GM11168 (cell line): ENCODE data around the gene TMEM240.

Experiments
- in situ Hi-C: fragments of 300-500 bp; cut with MboI; formaldehyde crosslinking; loops from one replicate; pipeline ENCODE4 v1.12.0; 2022; ENCODE audit warnings: low sequenced_read_pairs; ENCODE audit not compliant: unreplicated experiment

TMEM240 gene

DNA sequence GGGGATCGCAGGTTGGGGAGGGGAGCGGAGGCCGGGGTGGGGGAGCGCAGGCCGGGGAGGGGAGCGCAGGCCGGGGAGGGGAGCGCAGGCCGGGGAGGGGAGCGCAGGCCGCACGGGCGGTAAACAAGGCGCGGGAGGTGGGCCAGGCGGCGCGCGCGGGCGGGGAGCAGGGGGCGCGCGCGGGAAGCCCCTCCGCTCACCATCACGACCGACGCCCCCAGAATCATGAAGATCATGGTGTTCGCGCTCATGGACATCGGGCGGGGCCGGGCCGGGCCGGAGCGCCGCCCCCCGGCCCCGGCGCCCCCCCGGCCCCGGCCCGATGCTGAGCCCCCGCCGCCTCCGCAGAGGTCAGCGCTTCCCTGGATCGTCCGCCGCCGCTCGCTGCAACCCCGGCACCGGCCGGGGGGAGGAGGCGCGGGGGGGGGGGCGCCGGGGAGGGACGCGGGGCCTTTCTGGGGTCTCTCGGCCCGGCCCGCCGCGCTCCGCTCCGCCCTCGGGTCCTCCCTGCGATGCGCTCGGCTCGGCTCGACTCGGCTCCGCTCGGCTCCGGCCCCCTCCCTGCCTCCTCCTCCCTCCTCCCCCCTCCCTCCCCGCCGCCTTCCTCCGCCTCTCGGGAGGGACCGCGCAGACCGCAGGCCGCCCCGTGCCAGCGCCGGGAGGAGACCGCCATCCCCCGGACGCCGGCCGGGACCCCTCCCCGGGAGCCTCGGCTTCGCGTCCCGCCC lies at the start of gene TMEM240:
Gene TMEM240, minus strand, starts transcription at position 535 of the 728 bp plus-strand sequence. Its CDS starts 278 bp downstream, at position 257.
- in situ Hi-C loops: no loop called here

DNA sequence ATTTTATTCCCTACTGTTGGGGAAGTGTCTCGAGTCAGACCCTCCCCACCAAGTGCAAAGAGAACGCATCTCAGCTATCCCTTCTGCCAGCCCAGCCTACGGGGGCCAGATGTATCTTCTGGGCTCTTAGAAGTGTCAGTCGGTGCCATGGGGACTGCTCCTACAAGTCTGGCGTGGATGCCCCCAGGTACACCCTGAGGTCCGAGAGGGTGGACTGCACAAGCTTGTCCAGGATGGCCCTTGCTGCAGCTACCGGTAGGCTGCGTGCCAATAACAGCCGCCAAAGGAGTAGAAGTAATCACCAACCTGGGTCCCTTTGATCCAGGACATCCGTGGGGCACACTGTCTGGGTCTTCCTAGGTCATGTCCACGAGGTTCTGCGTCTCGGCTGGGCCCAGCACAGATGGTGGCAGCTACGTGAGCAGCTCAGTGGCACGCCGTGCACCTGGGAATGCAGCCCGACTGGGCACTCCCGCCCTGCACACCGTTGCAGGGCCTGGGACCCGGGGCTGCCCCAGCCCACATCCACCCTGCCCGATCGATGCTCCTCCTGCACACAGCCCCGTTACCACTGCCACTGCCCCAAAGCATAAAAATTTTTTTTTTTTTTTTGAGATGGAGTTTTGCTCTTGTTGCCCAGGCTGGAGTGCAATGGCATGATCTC lies 43.1 kb upstream of the TMEM240 start:
- in situ Hi-C loops: no loop called here

DNA sequence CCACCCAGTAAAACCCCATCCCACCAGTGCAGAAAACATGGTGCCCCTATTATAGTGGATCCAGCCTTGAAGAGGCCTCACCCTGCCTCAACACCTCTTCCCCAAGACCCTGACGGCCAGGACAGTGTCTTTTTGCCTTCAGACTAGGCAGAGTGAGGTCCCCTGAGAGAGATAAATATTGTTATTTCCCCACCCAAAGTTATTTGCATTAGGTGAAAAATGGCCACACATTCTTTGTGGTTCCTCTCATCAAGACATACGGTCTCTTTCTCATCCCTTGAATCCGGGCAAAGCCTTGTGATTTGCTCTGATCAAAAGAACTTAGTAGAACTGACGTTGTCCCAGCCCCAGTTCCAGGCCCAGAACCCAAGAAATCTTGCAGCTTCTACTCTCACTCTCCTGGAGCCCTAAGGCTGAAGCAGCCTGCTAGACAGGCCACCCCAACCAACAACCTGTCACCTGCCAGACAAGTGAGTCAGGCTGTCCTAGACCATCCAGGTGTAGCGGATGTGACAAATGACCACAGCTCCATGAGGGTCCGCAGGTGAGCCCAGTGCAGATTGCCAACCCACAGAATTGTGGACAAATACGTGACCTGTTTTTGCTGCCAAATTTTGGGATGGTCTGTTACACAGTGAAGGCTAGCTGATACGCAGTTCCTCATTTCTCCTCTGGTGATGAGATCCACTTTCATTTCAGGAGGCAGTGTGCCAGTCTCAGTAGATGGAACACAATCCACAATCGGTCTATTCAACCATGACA lies 42.3 kb upstream of the TMEM240 start:
- in situ Hi-C loops: no loop called here

DNA sequence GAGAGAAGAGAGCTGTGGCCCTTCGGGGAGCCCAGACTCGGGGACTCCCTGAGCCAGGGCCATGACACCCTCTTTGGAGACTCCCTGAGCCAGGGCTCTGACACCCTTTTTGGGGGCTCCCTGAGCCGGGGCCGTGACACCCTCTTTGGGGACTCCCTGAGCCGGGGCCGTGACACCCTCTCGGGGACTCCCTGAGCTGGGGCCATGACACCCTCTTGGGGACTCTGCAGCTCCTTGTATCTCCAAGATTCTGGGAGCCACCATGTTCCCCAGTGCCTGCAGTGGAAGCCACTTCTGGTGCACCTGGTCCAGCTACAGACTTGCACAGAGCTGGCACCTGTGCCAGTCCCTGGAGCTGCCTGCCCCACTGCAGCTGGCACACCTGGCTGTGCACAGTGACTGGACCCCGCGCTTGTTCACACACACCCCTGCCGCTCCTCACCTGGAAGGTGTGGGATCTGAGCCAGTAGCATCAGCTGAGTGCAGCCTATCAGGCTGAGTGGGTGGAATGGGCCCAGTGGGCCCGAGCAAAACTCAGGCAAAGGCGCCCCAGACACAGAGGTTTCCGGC lies 38.0 kb upstream of the TMEM240 start:
- in situ Hi-C loops: no loop called here

DNA sequence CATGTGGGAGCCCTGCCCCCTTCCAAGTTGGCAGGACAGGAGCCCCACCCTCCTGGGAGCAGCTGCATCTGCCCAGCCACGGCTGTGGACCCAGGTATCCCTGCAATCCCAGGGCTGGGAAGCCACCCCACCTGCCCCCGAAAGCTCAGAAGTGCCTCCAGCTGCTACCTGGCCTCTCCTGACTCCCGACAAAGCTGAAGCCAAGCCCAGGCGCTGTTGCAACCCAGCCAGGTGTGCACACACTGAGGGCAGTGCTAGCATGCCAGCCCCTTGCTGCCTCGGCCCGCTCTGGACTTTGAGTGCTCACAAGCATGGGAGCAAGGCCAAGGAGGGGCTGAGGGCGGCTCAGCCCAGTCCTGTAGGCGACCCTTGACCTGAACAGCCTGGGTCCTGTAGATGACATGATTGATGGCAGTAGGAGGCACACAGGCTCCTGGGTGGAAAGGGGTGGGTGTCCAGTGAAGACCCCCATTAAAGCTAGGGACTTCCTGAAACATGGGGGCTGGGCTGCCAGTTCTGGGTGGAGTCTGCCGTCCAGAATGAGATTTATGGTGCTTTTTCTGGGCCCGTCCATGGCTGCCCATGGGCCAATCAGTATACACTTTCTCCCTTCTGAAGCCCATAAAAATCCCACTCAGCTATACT lies 37.1 kb upstream of the TMEM240 start:
- in situ Hi-C loops: no loop called here

DNA sequence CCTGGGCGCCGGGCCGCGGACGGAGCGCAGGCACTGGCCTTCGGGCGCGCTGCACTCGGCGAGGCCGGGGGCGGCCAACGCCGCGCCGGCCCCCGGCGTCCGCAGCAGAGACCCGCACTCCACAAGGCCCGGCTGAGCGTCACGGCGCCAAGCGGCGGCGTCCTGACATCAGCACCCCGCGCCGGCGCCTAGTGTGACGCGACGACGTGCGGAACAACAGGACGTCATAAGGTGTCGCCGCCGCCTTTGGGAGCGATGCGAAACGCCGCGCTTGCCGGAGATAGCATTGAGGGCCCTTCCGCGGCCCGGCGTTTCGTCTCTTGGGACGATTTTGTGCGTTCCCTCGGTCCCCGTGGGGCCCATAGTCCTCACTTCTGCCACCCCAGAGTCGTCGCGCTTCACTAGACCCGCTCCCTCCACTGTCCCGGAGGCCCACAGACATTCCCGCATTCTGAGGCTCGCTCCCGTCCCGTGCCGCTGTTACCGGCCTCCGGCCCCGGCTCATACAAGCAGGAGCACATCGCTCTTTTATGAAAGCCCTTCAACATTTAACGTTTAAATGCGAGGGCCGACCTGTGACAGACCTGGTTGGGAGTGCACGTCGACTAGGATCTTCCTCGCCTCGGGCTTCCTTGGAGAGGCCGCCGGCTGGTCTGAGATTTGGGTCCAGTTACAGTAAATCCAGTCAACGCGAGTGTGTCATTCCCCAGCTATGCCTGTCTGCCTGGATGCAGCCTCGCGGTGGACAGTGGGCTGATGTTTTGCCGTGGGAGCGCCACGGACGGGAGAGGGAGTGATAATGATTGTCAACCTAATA lies 34.5 kb upstream of the TMEM240 start, which contains the start of gene SSU72:
Gene SSU72, minus strand, starts transcription at position 143 of the 817 bp plus-strand sequence. CDS start 306 bp downstream, outside the sequence.
- in situ Hi-C loops: no loop called here

DNA sequence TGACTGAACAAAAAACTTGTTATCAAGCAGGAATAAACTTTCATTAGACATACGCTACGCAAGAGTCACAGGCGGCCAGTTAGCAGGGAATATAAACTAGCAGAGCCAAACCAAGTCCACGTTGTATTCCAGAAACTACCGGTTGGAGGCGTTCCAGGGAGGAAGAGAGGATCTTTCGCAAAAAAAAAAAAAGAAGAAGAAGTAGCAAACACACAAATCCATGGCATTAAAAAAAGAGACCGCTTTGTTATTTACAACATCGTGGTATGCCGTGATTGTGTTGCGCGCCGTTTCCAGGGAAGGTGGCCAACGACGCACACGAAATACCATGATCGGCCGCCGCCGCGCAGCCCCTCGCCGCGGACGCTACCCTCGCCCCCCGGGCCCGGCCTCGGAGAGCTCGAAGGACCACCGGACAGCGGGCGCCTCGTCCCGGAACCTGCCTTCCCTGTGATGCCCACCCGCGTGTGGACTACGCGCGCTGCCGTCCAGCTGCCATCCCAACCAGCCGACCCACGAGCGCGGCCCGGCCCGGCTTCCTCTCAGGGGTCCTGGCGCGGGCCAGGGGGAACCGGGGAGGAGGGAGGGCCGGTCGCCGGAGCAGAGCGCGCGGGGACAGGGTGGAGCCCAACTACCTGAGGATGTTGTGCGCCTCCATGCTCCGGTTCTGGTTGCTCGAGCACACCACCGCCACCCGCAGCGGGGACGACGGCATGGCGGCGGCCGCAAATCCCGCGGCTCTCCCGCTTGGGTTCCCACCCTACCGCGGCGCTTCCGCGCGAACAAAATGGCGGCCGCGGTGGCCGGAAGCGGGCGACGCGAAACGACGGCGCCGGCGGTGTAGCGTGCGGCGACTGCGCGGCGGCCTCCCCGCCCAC lies 33.7 kb upstream of the TMEM240 start:
- in situ Hi-C loops: no loop called here

DNA sequence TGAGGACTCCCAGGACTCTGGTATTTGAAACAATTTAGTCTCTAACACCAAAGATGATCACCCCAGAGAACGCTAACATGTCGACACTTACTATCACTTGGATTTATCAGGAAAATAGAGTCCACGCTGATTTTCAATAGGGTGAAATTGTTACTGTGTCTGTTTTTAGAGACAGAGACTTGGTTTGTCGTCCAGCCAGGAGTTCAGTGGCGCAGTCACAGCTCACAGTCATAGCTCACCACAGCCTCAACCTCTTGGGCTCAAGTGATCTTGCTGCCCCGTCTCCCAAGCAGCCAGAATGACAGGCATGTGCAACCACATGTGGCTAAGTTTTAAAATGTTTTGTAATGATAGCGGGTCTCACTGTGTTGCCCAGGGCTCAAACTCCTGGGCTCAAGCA lies 28.9 kb upstream of the TMEM240 start:
- in situ Hi-C loops: no loop called here

DNA sequence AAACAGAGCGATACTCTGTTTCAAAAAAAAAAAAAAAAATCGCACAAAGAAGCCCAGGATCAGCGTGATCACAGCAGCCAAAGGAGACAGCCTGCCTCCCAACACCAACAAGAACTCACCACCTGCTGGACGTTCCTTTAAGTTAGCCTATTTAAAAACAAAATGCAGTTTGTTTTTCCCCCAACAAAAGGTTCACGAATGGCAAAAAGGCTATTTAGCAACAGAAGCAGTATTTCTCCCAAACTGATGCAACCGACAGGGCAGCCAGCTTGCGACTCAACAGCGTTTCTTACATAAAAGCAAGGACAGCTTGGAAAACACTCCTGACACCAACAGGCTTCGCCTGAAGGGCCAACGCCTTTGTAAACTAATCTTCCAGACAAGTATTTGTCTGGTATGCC lies 27.5 kb upstream of the TMEM240 start:
- in situ Hi-C loops: no loop called here

DNA sequence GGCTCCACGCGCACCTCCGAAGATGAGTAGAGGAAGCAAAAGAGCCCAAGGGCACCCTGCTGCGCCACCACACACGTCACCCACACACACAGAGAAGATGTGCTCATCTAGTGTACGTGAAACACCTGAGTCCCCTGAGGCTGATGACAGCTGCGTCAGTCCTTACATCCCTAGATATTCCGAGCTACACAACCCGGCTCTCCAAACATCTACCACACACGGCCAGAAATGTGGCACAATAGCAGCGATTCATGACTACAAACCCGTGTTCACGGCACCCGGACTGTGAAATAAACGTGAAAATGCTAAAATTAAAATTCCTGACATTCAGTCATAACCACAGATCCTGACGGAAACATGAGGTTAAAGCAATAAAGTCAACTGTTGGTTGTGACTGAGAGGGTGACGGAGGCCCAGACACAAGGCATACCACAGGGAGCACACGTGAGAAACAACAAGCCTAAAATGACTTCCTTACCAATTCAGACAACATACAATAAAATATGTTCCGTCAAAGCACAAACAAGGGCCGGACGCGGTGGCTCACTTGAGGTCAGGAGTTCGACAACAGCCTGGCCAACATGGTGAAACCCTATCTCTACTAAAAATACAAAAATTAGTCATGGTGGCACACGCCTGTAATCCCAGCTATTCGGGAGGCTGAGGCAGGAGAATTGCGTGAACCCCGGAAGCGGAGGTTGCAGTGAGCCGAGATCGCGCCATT lies 26.9 kb upstream of the TMEM240 start:
- in situ Hi-C loops: no loop called here

DNA sequence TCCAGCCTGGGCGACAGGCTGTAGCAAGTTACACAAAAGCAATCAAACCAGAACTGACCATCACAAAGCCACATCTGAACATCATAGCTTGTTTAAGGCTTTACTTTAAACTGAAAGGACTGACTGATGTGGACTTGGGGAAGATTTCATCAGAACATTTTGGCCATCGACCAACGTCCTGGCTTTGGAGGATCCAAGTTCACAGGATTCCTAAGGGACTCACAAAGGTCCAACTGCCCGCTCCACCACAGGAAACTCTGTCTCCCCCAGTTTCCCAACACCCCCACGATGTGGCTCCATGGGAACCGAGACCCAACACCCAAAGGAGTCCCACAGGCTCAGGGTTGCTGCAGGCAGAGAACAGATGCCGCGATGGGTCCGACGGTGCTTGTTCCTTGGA lies 24.9 kb upstream of the TMEM240 start:
- in situ Hi-C loops: no loop called here

DNA sequence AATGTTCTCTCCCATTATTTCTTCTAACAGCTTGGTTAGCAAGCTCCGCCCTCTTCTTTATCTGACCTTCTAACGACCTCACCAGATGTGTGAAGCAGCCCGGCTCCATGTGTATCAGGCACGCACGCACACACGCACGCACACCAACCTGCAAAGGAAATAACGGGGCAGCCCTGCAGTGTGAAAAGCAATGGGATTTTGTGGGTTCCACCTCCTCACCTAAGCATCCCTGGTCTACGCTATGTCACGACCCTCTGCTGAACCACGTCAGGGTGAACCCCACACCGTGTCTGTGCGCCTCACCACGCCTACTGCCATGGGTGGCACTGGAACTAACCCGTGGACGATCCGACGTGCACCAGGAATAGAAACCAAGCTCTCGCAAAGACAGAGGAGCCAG lies 23.8 kb upstream of the TMEM240 start:
- in situ Hi-C loops: no loop called here

DNA sequence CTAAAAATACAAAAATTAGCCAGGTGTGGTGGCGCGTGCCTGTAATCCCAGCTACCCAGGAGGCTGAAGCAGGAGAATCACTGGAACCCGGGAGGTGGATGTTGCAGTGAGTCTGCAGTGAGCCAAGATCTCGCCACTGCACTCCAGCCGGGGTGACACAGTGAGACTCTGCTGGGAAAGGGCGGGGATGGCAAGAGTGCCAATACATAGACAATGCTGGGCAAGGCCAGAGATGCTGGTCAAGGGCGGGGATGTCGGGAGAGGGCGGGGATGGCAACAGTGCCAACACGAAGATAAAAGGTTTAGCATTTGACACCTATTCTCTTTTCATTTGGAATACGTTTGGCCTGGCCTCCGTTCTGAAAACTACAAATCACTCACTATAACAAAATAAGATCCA lies 23.3 kb upstream of the TMEM240 start:
- in situ Hi-C loops: no loop called here

DNA sequence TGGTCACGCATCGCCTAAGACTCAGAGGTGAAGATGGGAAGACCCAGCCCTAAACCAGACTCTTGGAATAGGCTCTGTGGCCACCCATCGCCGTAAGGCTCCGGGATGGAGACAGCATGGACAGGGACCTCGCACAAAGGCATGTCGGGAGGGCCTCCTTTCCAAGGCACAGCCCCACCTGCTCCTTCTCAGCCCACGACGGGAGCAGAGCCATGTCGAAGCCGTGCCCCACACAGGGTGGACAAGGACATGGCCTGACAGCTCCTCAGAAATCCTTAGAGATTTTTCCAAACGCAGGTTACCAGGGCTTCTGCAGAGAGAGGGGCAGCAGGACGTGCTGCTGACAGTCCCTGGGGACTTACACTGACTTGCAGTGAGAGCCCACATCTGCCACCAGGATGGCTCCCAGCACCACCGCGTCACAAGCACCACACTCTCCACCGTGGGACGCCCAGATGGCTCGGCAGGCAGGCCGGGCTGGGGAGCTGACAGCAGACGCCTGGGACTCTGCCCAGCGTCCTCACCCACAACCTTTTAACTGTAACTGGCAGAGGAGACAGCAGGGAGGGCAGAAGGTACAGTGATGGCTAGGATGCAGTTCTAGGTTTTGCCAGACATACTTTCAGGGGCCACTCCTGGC lies 22.3 kb upstream of the TMEM240 start:
- in situ Hi-C loops: no loop called here

DNA sequence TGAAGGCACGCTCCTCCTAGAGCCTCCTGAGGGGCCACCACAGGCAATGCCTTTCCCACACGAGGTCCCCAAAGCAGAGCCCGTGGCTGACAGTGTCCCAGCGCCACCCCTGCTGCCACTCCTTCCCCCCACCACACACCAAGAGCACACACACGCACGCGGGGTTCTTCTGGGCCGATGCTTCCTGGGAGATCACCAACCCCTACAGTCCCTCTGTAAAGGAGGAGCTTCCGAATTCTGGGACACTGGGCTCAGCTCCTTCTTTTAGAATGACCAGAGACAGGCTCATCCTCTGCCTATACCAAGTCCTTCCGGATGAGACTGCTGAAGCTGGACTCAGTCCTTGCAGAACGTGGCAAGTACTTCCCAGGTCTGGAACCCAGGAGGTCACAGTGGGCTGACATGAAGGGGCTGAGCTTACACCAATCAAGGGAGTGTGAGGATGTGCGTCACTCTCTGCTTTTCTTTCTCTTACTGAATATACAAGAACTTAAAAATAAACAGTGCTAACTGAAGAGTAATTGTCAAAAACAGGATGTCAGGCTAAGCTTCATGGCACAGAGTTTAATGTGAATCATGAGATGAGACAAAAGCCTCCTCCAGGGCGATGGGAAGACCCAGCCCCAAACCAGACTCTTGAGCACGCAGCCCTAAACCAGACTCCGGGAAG lies 21.5 kb upstream of the TMEM240 start:
- in situ Hi-C loops: no loop called here

DNA sequence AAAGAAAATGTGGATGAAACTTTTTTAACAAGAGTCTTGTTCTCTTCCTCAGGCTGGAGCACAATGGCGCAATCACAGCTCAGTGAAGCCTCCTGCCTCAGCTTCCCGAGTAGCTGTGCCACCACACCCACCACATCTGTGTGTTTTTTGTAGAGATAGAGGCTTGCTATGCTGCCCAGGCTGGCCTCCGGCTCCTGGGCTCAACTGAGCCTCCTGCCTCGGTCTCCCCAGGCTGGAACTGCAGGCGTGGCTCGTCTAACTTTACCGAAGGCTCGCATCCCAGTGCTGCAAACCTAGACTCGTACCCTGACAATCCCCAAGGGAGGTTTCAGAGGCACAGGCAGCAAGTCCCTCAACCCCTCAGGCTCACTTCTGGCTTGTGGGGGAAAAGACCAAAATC lies 19.8 kb upstream of the TMEM240 start:
- in situ Hi-C loops: no loop called here

DNA sequence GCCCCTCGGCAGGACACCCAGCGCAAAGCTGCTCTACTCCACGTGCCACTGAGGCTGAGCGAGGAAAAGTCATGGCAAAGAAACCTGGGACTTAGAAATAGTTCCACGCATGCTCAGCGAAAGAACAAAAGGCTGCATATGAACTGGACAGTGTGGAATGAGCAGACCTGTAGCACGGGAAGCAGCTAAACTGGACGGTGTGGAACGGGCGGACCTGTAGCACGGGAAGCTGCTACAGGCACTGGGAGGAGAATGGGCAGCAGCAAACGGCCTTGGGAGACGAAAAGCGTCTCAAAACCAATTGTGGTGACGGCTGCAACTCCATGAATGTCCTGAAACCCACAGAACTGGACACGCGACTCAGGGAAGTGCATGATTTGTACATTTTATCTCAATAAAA lies 18.6 kb upstream of the TMEM240 start:
- in situ Hi-C loops: no loop called here
